IMR-90 (cell line): Measurements from ENCODE around the gene PLA2G4A. TPM values are rescaled to one million over a fixed set of nuclear protein-coding genes. Genes with fewer than 3 reads are reported as not detected.

ENCODE experiments used
- ATAC-seq: fragments of 200-7000 bp; cut with Tn5 transposase; 2 replicates; pipeline ENCODE4 v1.9.1; 2020; ENCODE audit warnings: low read depth, mild to moderate bottlenecking, moderate library complexity
- BruUV-seq: library from RNA; stranded (reverse); fragments of 400-500 nt; replicated peaks from 2 replicates; lab custom pipeline; 2021; lab: Mats Ljungman, UMichigan
- CTCF ChIA-PET: fragments of 300-600 bp; formaldehyde crosslinking; extraction: SDS; loops from one replicate; lab custom pipeline; 2021; ENCODE audit warnings: antibody characterized with exemption; lab: Yijun Ruan, JAX
- POLR2A ChIA-PET: fragments of 300-600 bp; sonication (Branson Sonifier 250); formaldehyde crosslinking; loops from one replicate; lab custom pipeline; 2022; ENCODE audit warnings: antibody characterized with exemption; ENCODE audit not compliant: unreplicated experiment; lab: Charles Lee
- DNase-seq: peaks from one replicate; pipeline ENCODE4 v3.0.0; 2013
- H2AFZ ChIP-seq: replicated peaks from 2 replicates; pipeline ENCODE3; 2013; ENCODE audit warnings: low read length, mild to moderate bottlenecking; ENCODE audit not compliant: poor library complexity
- H2AK5ac ChIP-seq: 2 replicates; pipeline ENCODE4 v1.6.1; 2013; ENCODE audit warnings: low read depth, low read length, inconsistent platforms
- H2AK9ac ChIP-seq: replicated peaks from 2 replicates; pipeline ENCODE3; 2013; ENCODE audit warnings: mild to moderate bottlenecking, low read depth, low read length, moderate library complexity; ENCODE audit not compliant: poor library complexity
- H2BK120ac ChIP-seq: 2 replicates; pipeline ENCODE4 v1.6.1; 2013; ENCODE audit warnings: low read depth, low read length, inconsistent platforms
- H2BK15ac ChIP-seq: 3 replicates; pipeline ENCODE4 v1.6.1; 2013; ENCODE audit warnings: low read depth, low read length, inconsistent platforms
- H2BK20ac ChIP-seq: 2 replicates; pipeline ENCODE4 v1.6.1; 2013; ENCODE audit warnings: low read depth, mild to moderate bottlenecking, inconsistent platforms, low read length, moderate library complexity
- H2BK5ac ChIP-seq: 2 replicates; pipeline ENCODE4 v1.6.1; 2013; ENCODE audit warnings: mild to moderate bottlenecking, low read depth, low read length, inconsistent platforms; ENCODE audit not compliant: poor library complexity, severe bottlenecking
- H3K14ac ChIP-seq: replicated peaks from 2 replicates; pipeline ENCODE4 v1.6.1; 2013; ENCODE audit warnings: low read depth, low read length, inconsistent platforms
- H3K18ac ChIP-seq: 2 replicates; pipeline ENCODE4 v1.6.1; 2013; ENCODE audit warnings: low read depth, low read length, control low read depth
- H3K23ac ChIP-seq: 2 replicates; pipeline ENCODE4 v1.6.1; 2013; ENCODE audit warnings: low read depth, low read length, inconsistent platforms
- H3K27ac ChIP-seq: 2 replicates; pipeline ENCODE4 v1.5.1; 2013; ENCODE audit warnings: mild to moderate bottlenecking, control low read depth, low read length; ENCODE audit not compliant: insufficient read depth
- H3K27me3 ChIP-seq: 2 replicates; pipeline ENCODE4 v1.6.1; 2013; ENCODE audit warnings: low read length; ENCODE audit not compliant: control insufficient read depth, insufficient read depth
- H3K36me3 ChIP-seq: 2 replicates; pipeline ENCODE4 v1.6.1; 2013; ENCODE audit warnings: low read length, mixed read lengths; ENCODE audit not compliant: control insufficient read depth, insufficient read depth
- H3K4ac ChIP-seq: 2 replicates; pipeline ENCODE4 v1.6.1; 2013; ENCODE audit warnings: low read depth, low read length, inconsistent platforms
- H3K4me1 ChIP-seq: 2 replicates; pipeline ENCODE4 v1.6.1; 2013; ENCODE audit warnings: low read length, mixed read lengths; ENCODE audit not compliant: control insufficient read depth, insufficient read depth
- H3K4me2 ChIP-seq: 2 replicates; pipeline ENCODE4 v1.6.1; 2013; ENCODE audit warnings: low read depth, mild to moderate bottlenecking, control low read depth, low read length, moderate library complexity
- H3K4me3 ChIP-seq: 2 replicates; pipeline ENCODE4 v1.5.1; 2013; ENCODE audit warnings: low read depth, mild to moderate bottlenecking, control low read depth, low read length, moderate library complexity; ENCODE audit not compliant: insufficient read depth
- H3K56ac ChIP-seq: 2 replicates; pipeline ENCODE4 v1.6.1; 2013; ENCODE audit warnings: low read length, inconsistent platforms; ENCODE audit not compliant: insufficient read depth; ENCODE audit errors: extremely low read depth
- H3K79me1 ChIP-seq, 2 experiments: 2 replicates each; pipeline ENCODE4 v1.6.1; 2013; ENCODE audit warnings: low read length in 2 of 2, inconsistent platforms in 1 of 2, low read depth in 1 of 2
- H3K9ac ChIP-seq: 2 replicates; pipeline ENCODE4 v1.6.1; 2013; ENCODE audit warnings: low read depth, low read length, control low read depth
- H3K9me1 ChIP-seq: 2 replicates; pipeline ENCODE4 v1.6.1; 2013; ENCODE audit warnings: low read length, inconsistent platforms; ENCODE audit not compliant: insufficient read depth
- H3K9me3 ChIP-seq: 2 replicates; pipeline ENCODE4 v1.6.1; 2013; ENCODE audit warnings: low read length; ENCODE audit not compliant: control insufficient read depth, insufficient read depth
- H4K20me1 ChIP-seq: 2 replicates; pipeline ENCODE4 v1.6.1; 2013; ENCODE audit warnings: low read length, inconsistent platforms; ENCODE audit not compliant: insufficient read depth
- H4K5ac ChIP-seq: 2 replicates; pipeline ENCODE4 v1.6.1; 2013; ENCODE audit warnings: mild to moderate bottlenecking, low read depth, low read length, control low read depth
- H4K8ac ChIP-seq, 2 experiments: 2 replicates each; pipeline ENCODE4 v1.6.1; 2013; ENCODE audit warnings: low read depth in 2 of 2, low read length in 2 of 2, control low read depth in 1 of 2, inconsistent platforms in 1 of 2
- H4K91ac ChIP-seq: 2 replicates; pipeline ENCODE4 v1.6.1; 2013; ENCODE audit warnings: low read depth, low read length, inconsistent platforms; ENCODE audit not compliant: insufficient read depth
- BHLHE40 ChIP-seq: fragments of 150-350 bp; IDR thresholded peaks from 2 replicates; pipeline ENCODE4 v1.6.1; 2016; ENCODE audit warnings: mild to moderate bottlenecking, low read depth, low read length
- CEBPB ChIP-seq: IDR thresholded peaks from 2 replicates; pipeline ENCODE4 v1.6.1; 2012; ENCODE audit warnings: low read depth, low read length, improper control_type of control experiment
- CHD1 ChIP-seq: IDR thresholded peaks from 2 replicates; pipeline ENCODE4 v1.6.1; 2012; ENCODE audit warnings: low read depth, low read length, improper control_type of control experiment
- FOS ChIP-seq: fragments of 150-350 bp; IDR thresholded peaks from 2 replicates; pipeline ENCODE4 v1.6.1; 2016; ENCODE audit warnings: low read depth, low read length
- MAFK ChIP-seq: IDR thresholded peaks from 2 replicates; pipeline ENCODE4 v1.6.1; 2012; ENCODE audit warnings: low read depth, low read length, improper control_type of control experiment
- MAZ ChIP-seq: IDR thresholded peaks from 2 replicates; pipeline ENCODE4 v1.6.1; 2012; ENCODE audit warnings: low read depth, mild to moderate bottlenecking, low read length, improper control_type of control experiment, moderate library complexity, borderline replicate concordance
- MXI1 ChIP-seq: IDR thresholded peaks from 2 replicates; pipeline ENCODE4 v1.6.1; 2012; ENCODE audit warnings: low read depth, mild to moderate bottlenecking, low read length, moderate library complexity, borderline replicate concordance
- NFE2L2 ChIP-seq: fragments of 150-350 bp; IDR thresholded peaks from 2 replicates; pipeline ENCODE4 v1.6.1; 2016; ENCODE audit warnings: low read depth, mild to moderate bottlenecking, low read length
- POLR2A ChIP-seq: IDR thresholded peaks from 2 replicates; pipeline ENCODE4 v1.6.1; 2012; ENCODE audit warnings: mild to moderate bottlenecking, low read depth, low read length
- RAD21 ChIP-seq: IDR thresholded peaks from 2 replicates; pipeline ENCODE4 v1.6.1; 2012; ENCODE audit warnings: low read length, improper control_type of control experiment
- RCOR1 ChIP-seq: IDR thresholded peaks from 2 replicates; pipeline ENCODE4 v1.6.1; 2012; ENCODE audit warnings: mild to moderate bottlenecking, low read length, improper control_type of control experiment; ENCODE audit not compliant: insufficient replicate concordance
- RFX5 ChIP-seq: IDR thresholded peaks from 2 replicates; pipeline ENCODE4 v1.8.0; 2012; ENCODE audit warnings: low read depth, mild to moderate bottlenecking, low read length, moderate library complexity
- SMC3 ChIP-seq: fragments of 150-350 bp; IDR thresholded peaks from 2 replicates; pipeline ENCODE4 v1.6.1; 2016; ENCODE audit warnings: low read depth, mild to moderate bottlenecking, antibody characterized with exemption, low read length, moderate library complexity
- WGBS, 2 experiments: methylation state at CpG; one replicate each; pipeline versions ENCODE4 v1.1.5 to v1.1.7; 2013; ENCODE audit warnings: missing lambda C conversion rate in 2 of 2; ENCODE audit not compliant: insufficient read length in 1 of 2; ENCODE audit errors: extremely low coverage in 2 of 2; 5-methylcytosine and 5-hydroxymethylcytosine counted together
- dilution Hi-C: fragments of 300-500 bp; cut with HindIII; formaldehyde crosslinking; loops from one replicate; pipeline ENCODE4 v1.14.3; 2018; ENCODE audit warnings: low sequenced_read_pairs; ENCODE audit not compliant: unreplicated experiment
- in situ Hi-C: fragments of 300-500 bp; cut with MboI; formaldehyde crosslinking; loops from 3 replicates; pipeline ENCODE4 v1.14.3; 2019; ENCODE audit warnings: low sequenced_read_pairs, inconsistent platforms, mixed read lengths
- intact Hi-C: fragments of 100-400 bp; cut with micrococcal nuclease; formaldehyde crosslinking; loops from 2 replicates; pipeline ENCODE4 v1.10.0; 2022
- polyA plus RNA-seq, 3 experiments: library from polyadenylated mRNA; depleted of rRNA; stranded (reverse); fragments of >200 nt; gene quantifications; 2 replicates each; pipeline ENCODE4 v1.2.3, GENCODE V29; 2012; ENCODE audit warnings: low replicate concordance in 1 of 3
- total RNA-seq: library from RNA; depleted of rRNA; stranded (reverse); fragments of >200 nt; gene quantifications from 2 replicates; pipeline ENCODE4 v1.2.3, GENCODE V29; 2012
- TF ChIP-seq, protein P1 (sequence below): fragments of 150-350 bp; IDR thresholded peaks from 2 replicates; pipeline ENCODE4 v1.6.1; 2016; ENCODE audit warnings: low read depth, mild to moderate bottlenecking, low read length, moderate library complexity, borderline replicate concordance
- TF ChIP-seq, protein P2 (sequence below): conservative IDR thresholded peaks from 2 replicates; pipeline ENCODE4 v1.5.1; 2012; ENCODE audit warnings: mild to moderate bottlenecking, low read depth, low read length, improper control_type of control experiment
- TF ChIP-seq, protein P3 (sequence below): fragments of 150-350 bp; IDR thresholded peaks from 2 replicates; pipeline ENCODE4 v1.6.1; 2017; ENCODE audit warnings: mild to moderate bottlenecking, antibody characterized with exemption, low read length, low read depth

PLA2G4A gene
- total and polyA plus RNA-seq, 2 of the 4 experiments (the other 2 are of a cell fraction) = 1.6 to 3.8 TPM

DNA sequence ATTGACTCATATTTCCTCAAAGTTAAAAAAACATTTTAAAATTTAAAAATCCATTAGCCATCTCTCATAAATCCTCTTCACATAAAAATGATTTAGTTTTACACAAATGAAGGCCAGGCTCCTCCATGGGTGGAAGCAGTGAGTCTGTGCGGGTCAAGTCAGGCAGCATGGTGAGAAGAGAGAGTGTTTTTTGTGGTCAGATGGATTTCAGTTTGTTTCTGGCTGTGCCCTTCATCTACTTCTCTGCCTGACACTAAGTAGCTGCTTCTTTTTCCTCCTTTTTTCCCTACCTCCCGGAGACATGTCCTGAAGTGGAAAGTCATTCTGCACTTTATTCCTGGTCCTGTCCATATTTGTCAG lies 10.3 kb downstream of the PLA2G4A start:
- Histone ChIP-seq H2BK120ac (no peak overlapping the region), H2BK5ac (no peak overlapping the region), H2AK5ac (no peak overlapping the region), H2BK15ac (no peak overlapping the region), H3K9ac (no peak overlapping the region), H4K20me1 (no peaks in the 10 kb centered on the region), H3K79me1 (no peaks in the 10 kb centered on the region), H3K27ac (no peak overlapping the region), H2AFZ (no peak overlapping the region), H2AK9ac (no peak overlapping the region), H3K9me3 (no peaks in the 10 kb centered on the region), H4K91ac (no peak overlapping the region), H3K4me2 (no peak overlapping the region), H3K56ac (no peak overlapping the region), H3K36me3 (no peaks in the 10 kb centered on the region), H3K23ac (no peak overlapping the region), H3K18ac (no peak overlapping the region), H2BK20ac (no peak overlapping the region), H3K9me1 (no peaks in the 10 kb centered on the region), H3K27me3 (no peaks in the 10 kb centered on the region), H3K4me3 (no peak overlapping the region), H3K4ac (no peak overlapping the region), H4K8ac (no peak overlapping the region), H3K4me1 (no peaks in the 10 kb centered on the region), H4K5ac (no peak overlapping the region), H3K14ac (no peak overlapping the region)
- TF ChIP-seq CEBPB = no peak
- no peak for TF ChIP-seq NFE2L2
- TF ChIP-seq FOS = no peak
- TF ChIP-seq MAFK = no peak
- TF ChIP-seq, protein P1, sequence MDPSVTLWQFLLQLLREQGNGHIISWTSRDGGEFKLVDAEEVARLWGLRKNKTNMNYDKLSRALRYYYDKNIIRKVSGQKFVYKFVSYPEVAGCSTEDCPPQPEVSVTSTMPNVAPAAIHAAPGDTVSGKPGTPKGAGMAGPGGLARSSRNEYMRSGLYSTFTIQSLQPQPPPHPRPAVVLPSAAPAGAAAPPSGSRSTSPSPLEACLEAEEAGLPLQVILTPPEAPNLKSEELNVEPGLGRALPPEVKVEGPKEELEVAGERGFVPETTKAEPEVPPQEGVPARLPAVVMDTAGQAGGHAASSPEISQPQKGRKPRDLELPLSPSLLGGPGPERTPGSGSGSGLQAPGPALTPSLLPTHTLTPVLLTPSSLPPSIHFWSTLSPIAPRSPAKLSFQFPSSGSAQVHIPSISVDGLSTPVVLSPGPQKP = no peak
- TF ChIP-seq BHLHE40 = no peak
- TF ChIP-seq, protein P2, sequence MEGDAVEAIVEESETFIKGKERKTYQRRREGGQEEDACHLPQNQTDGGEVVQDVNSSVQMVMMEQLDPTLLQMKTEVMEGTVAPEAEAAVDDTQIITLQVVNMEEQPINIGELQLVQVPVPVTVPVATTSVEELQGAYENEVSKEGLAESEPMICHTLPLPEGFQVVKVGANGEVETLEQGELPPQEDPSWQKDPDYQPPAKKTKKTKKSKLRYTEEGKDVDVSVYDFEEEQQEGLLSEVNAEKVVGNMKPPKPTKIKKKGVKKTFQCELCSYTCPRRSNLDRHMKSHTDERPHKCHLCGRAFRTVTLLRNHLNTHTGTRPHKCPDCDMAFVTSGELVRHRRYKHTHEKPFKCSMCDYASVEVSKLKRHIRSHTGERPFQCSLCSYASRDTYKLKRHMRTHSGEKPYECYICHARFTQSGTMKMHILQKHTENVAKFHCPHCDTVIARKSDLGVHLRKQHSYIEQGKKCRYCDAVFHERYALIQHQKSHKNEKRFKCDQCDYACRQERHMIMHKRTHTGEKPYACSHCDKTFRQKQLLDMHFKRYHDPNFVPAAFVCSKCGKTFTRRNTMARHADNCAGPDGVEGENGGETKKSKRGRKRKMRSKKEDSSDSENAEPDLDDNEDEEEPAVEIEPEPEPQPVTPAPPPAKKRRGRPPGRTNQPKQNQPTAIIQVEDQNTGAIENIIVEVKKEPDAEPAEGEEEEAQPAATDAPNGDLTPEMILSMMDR = no peak
- TF ChIP-seq, protein P3, sequence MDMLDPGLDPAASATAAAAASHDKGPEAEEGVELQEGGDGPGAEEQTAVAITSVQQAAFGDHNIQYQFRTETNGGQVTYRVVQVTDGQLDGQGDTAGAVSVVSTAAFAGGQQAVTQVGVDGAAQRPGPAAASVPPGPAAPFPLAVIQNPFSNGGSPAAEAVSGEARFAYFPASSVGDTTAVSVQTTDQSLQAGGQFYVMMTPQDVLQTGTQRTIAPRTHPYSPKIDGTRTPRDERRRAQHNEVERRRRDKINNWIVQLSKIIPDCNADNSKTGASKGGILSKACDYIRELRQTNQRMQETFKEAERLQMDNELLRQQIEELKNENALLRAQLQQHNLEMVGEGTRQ = no peak
- no peak for TF ChIP-seq RAD21
- no peak for TF ChIP-seq SMC3
- TF ChIP-seq MAZ = no peak
- no peak for TF ChIP-seq CHD1
- no peak for TF ChIP-seq RFX5
- no peak for TF ChIP-seq MXI1
- no peak for TF ChIP-seq POLR2A
- no peak for TF ChIP-seq RCOR1
- in situ Hi-C loops = no loop called here
- intact Hi-C loops = no loop called here
- BruUV-seq = no TSS peak
- DNase-seq (no peak), ATAC-seq (no peak)
- ChIA-PET POLR2A (no interaction called here), CTCF (no interaction called here)
- no CpG with 5 or more reads among the region's 2 CpGs for WGBS, 2 experiments
- dilution Hi-C loops = no loop called here
